NCI-H526 treated with DMSO at 0.1 percent for 48 hours (cell line): ENCODE measurements around the gene GJD3.

Source experiments
- DNase-seq: peaks from one replicate; lab custom pipeline; 2025; lab: John Stamatoyannopoulos, UW

GJD3 gene

GRCh38 chr17:40322358-40323315, 41.9 kb downstream of the GJD3 start:
- DNase-seq: no peak

GRCh38 chr17:40321961-40322357, 42.6 kb downstream of the GJD3 start:
- DNase-seq: no peak

- no peak for DNase-seq
These were observed 43.0 kb downstream of the GJD3 start for GRCh38 chr17:40321524-40321929.

- no peak for DNase-seq
These were observed 43.6 kb downstream of the GJD3 start for GRCh38 chr17:40320756-40321523.

GRCh38 chr17:40319651-40320540, 44.6 kb downstream of the GJD3 start:
- DNase-seq: no peak

- no peak for DNase-seq
These were observed 45.6 kb downstream of the GJD3 start for GRCh38 chr17:40318830-40319391.

GRCh38 chr17:40317880-40318829, 46.4 kb downstream of the GJD3 start:
- DNase-seq: peak; percentile 82

- no peak for DNase-seq
These were observed 47.1 kb downstream of the GJD3 start for GRCh38 chr17:40317345-40317873.

GRCh38 chr17:40316571-40317344, 47.8 kb downstream of the GJD3 start:
- DNase-seq: peak; percentile 10

- DNase-seq: no peak
These were observed 48.6 kb downstream of the GJD3 start for GRCh38 chr17:40315678-40316570.

- no peak for DNase-seq
These were observed 49.3 kb downstream of the GJD3 start for GRCh38 chr17:40315206-40315605.

GRCh38 chr17:40314584-40314956, 50.0 kb downstream of the GJD3 start:
- no peak for DNase-seq

- DNase-seq: no peak
These were observed 50.6 kb downstream of the GJD3 start for GRCh38 chr17:40313668-40314583.
